A673 (cell line): ENCODE measurements around the gene BLACAT1. TPM values are rescaled to one million over a fixed set of nuclear protein-coding genes. Genes with fewer than 3 reads are reported as not detected.
"Not testable (repeated sequence)": the region's sequence is repeated elsewhere in the genome, so short reads cannot be mapped to it uniquely, and the experiment has no call there.

Experiments used
- BruUV-seq: library from RNA; stranded (reverse); fragments of 400-500 nt; replicated peaks from 2 replicates; lab custom pipeline; 2021; lab: Mats Ljungman, UMichigan
- CTCF ChIA-PET: fragments of 300-600 bp; sonication (Branson Sonifier 250); formaldehyde crosslinking; loops from one replicate; lab custom pipeline; 2022; ENCODE audit warnings: antibody characterized with exemption; lab: Charles Lee
- POLR2A ChIA-PET: fragments of 300-600 bp; sonication (Branson Sonifier 250); formaldehyde crosslinking; loops from one replicate; lab custom pipeline; 2022; ENCODE audit warnings: antibody characterized with exemption; ENCODE audit not compliant: low non-redundant PET; lab: Charles Lee
- DNase-seq: peaks from one replicate; pipeline ENCODE4 v3.0.0-alpha.2; 2015; ENCODE audit warnings: low spot score
- H3K27ac ChIP-seq: fragments of 200-600 bp; sonication (generic); 2 replicates; pipeline ENCODE4 v1.5.1; 2016; ENCODE audit warnings: mixed run types, low read depth, mild to moderate bottlenecking, mixed read lengths, antibody characterized with exemption, low read length; ENCODE audit not compliant: poor library complexity, severe bottlenecking
- H3K27me3 ChIP-seq: fragments of 200-600 bp; sonication (generic); replicated peaks from 2 replicates; pipeline ENCODE4 v1.6.1; 2017; ENCODE audit warnings: mixed run types, low read depth, mild to moderate bottlenecking, mixed read lengths, antibody characterized with exemption, low read length; ENCODE audit not compliant: insufficient read depth, poor library complexity
- H3K36me3 ChIP-seq: fragments of 200-600 bp; sonication (generic); 2 replicates; pipeline ENCODE4 v1.6.1; 2016; ENCODE audit warnings: mixed run types, mild to moderate bottlenecking, mixed read lengths, antibody characterized with exemption, low read length; ENCODE audit not compliant: insufficient read depth, poor library complexity, severe bottlenecking
- H3K4me1 ChIP-seq: fragments of 200-600 bp; sonication (generic); 2 replicates; pipeline ENCODE4 v1.6.1; 2017; ENCODE audit warnings: mixed run types, mild to moderate bottlenecking, mixed read lengths, antibody characterized with exemption, low read length; ENCODE audit not compliant: insufficient read depth, poor library complexity, severe bottlenecking
- H3K4me3 ChIP-seq: fragments of 200-600 bp; sonication (generic); 2 replicates; pipeline ENCODE4 v1.5.1; 2016; ENCODE audit warnings: low read depth, mixed run types, mild to moderate bottlenecking, mixed read lengths, low read length; ENCODE audit not compliant: poor library complexity, severe bottlenecking
- H3K9me3 ChIP-seq: fragments of 200-600 bp; sonication (generic); 2 replicates; pipeline ENCODE4 v1.6.1; 2016; ENCODE audit warnings: mixed run types, low read depth, mild to moderate bottlenecking, mixed read lengths, antibody characterized with exemption, low read length; ENCODE audit not compliant: poor library complexity, severe bottlenecking
- CTCF ChIP-seq: fragments of 300-800, 200-600 bp; sonication (generic); conservative IDR thresholded peaks from 2 replicates; pipeline ENCODE4 v1.5.1; 2017; ENCODE audit warnings: low read depth, mild to moderate bottlenecking, antibody characterized with exemption, low read length, moderate library complexity, mixed read lengths
- EZH2 ChIP-seq: fragments of 200-600 bp; sonication (generic); IDR thresholded peaks from 2 replicates; pipeline ENCODE4 v1.6.1; 2017; ENCODE audit warnings: borderline replicate concordance, low read depth, mild to moderate bottlenecking, mixed read lengths, antibody characterized with exemption, low read length; ENCODE audit not compliant: poor library complexity, severe bottlenecking
- intact Hi-C: fragments of 100-400 bp; cut with micrococcal nuclease; formaldehyde crosslinking; loops from one replicate; pipeline ENCODE4 v1.10.0; 2022; ENCODE audit not compliant: unreplicated experiment
- total RNA-seq: library from RNA; stranded (reverse); gene quantifications from 2 replicates; pipeline ENCODE4 v1.2.3, GENCODE V29; 2021

The BLACAT1 gene
- total RNA-seq, 1 experiment from 2014 or later: 0.45 TPM

GRCh38 chr1:205483372-205483771 is 27.5 kb upstream of the BLACAT1 start:
- POLR2A ChIA-PET: interaction anchor here (0.6 kb wide), 1 partner anchor 13 kb away, joined by 6 read pairs; no protein-coding TSS in a partner anchor
- H3K27ac ChIP-seq: no peak overlapping the region
- H3K9me3 ChIP-seq: no peaks in the 10 kb centered on the region
- H3K36me3 ChIP-seq: no peaks in the 10 kb centered on the region
- H3K4me1 ChIP-seq: no peaks in the 10 kb centered on the region
- CTCF ChIA-PET: interaction anchor here (7.7 kb wide), 1 partner anchor 41 kb away, joined by 93 read pairs; no protein-coding TSS in a partner anchor
- BruUV-seq: no TSS peak
- intact Hi-C loops: no loop called here
- no peak for DNase-seq
- no peak for TF ChIP-seq CTCF
- no peak for TF ChIP-seq EZH2
- no peak overlapping the region for H3K4me3 ChIP-seq
- no peaks in the 10 kb centered on the region for H3K27me3 ChIP-seq

- H3K4me3 ChIP-seq, H3K27ac ChIP-seq, H3K27me3 ChIP-seq, POLR2A ChIA-PET, H3K9me3 ChIP-seq, intact Hi-C loops, H3K4me1 ChIP-seq, BruUV-seq, DNase-seq, H3K36me3 ChIP-seq: not testable (repeated sequence)
- CTCF ChIA-PET: interaction anchor here (7.7 kb wide), 1 partner anchor 42 kb away, joined by 93 read pairs; no protein-coding TSS in a partner anchor
Measured at GRCh38 chr1:205482587-205482986, 26.7 kb upstream of the BLACAT1 start.

GRCh38 chr1:205481629-205482151 is 25.8 kb upstream of the BLACAT1 start:
- no peaks in the 10 kb centered on the region for H3K4me1 ChIP-seq
- intact Hi-C loops: no loop called here
- DNase-seq: no peak
- TF ChIP-seq CTCF (no peak), EZH2 (no peak)
- no peak overlapping the region for H3K4me3 ChIP-seq
- no peaks in the 10 kb centered on the region for H3K36me3 ChIP-seq
- no peak overlapping the region for H3K27ac ChIP-seq
- no peaks in the 10 kb centered on the region for H3K27me3 ChIP-seq
- ChIA-PET CTCF (interaction anchor here (1.0 kb wide), 1 partner anchor 127 kb away, joined by 3 read pairs; no protein-coding TSS in a partner anchor), POLR2A (no interaction called here)
- H3K9me3 ChIP-seq: no peaks in the 10 kb centered on the region
- no TSS peak for BruUV-seq

- no peaks in the 10 kb centered on the region for H3K9me3 ChIP-seq
- intact Hi-C loops: no loop called here
- H3K27me3 ChIP-seq: no peaks in the 10 kb centered on the region
- BruUV-seq: no TSS peak
- POLR2A ChIA-PET: no interaction called here
- CTCF ChIA-PET: interaction anchor here (1.0 kb wide), 1 partner anchor 127 kb away, joined by 3 read pairs; no protein-coding TSS in a partner anchor
- no peak overlapping the region for H3K4me3 ChIP-seq
- TF ChIP-seq EZH2 (no peak), CTCF (no peak)
- no peak for DNase-seq
- no peak overlapping the region for H3K27ac ChIP-seq
- H3K36me3 ChIP-seq: no peaks in the 10 kb centered on the region
- no peaks in the 10 kb centered on the region for H3K4me1 ChIP-seq
Measured at GRCh38 chr1:205481218-205481617, 25.4 kb upstream of the BLACAT1 start.
